Kidney (tissue), 14 donors: ENCODE results near the gene HMG20B. TPM values are rescaled to one million over a fixed set of nuclear protein-coding genes. Genes with fewer than 3 reads are reported as not detected.

Experiments used
- DNase-seq, 5 donors: peaks; one replicate each; pipeline ENCODE4 v3.0.0-alpha.2; 2013 to 2020
- FAIRE-seq: peaks from 2 replicates; lab custom pipeline; 2012; peaks lifted over from hg19 to GRCh38; lab: Jason Lieb, UNC
- H3K27ac ChIP-seq, 2 donors: one replicate each; pipeline ENCODE4 v1.7.0; 2013; ENCODE audit warnings: low read depth in 2 of 2, low read length in 2 of 2, inconsistent platforms in 1 of 2
- H3K27me3 ChIP-seq: one replicate; pipeline ENCODE4 v1.7.1; 2013; ENCODE audit warnings: low read length, inconsistent platforms; ENCODE audit not compliant: control insufficient read depth, insufficient read depth
- H3K36me3 ChIP-seq, 3 donors: one replicate each; pipeline versions ENCODE4 v1.7.0 to v1.7.1; 2013; ENCODE audit warnings: low read length in 3 of 3, control low read depth in 1 of 3, inconsistent platforms in 1 of 3; ENCODE audit not compliant: insufficient read depth in 3 of 3, control insufficient read depth in 2 of 3
- H3K4me1 ChIP-seq, 3 donors: one replicate each; pipeline versions ENCODE4 v1.7.0 to v1.7.1; 2013; ENCODE audit warnings: low read length in 3 of 3, inconsistent platforms in 1 of 3, low read depth in 1 of 3; ENCODE audit not compliant: control insufficient read depth in 2 of 3, insufficient read depth in 2 of 3
- H3K4me3 ChIP-seq, 3 donors: one replicate each; pipeline versions ENCODE4 v1.7.0 to v1.8.1; 2013; ENCODE audit warnings: low read length in 3 of 3, control low read depth in 1 of 3, inconsistent platforms in 1 of 3
- H3K9ac ChIP-seq, 3 donors: one replicate each; pipeline versions ENCODE4 v1.7.0 to v1.7.1; 2013; ENCODE audit warnings: low read length in 3 of 3, control low read depth in 1 of 3, inconsistent platforms in 1 of 3
- H3K9me3 ChIP-seq, 3 donors: one replicate each; pipeline versions ENCODE4 v1.7.0 to v1.7.1; 2013; ENCODE audit warnings: low read length in 3 of 3, control low read depth in 1 of 3, inconsistent platforms in 1 of 3; ENCODE audit not compliant: control insufficient read depth in 2 of 3, insufficient read depth in 1 of 3
- CTCF ChIP-seq: IDR thresholded peaks from 3 replicates; pipeline ENCODE4 v1.5.1; 2012; ENCODE audit warnings: mild to moderate bottlenecking, moderate library complexity, borderline replicate concordance; ENCODE audit not compliant: insufficient read depth; ENCODE audit errors: extremely low read depth
- intact Hi-C: fragments of 100-400 bp; cut with DNase I; formaldehyde crosslinking; loops from one replicate; pipeline ENCODE4 v1.11.1; 2022
- polyA plus RNA-seq: library from polyadenylated mRNA; stranded (reverse); fragments of 350-450 nt; fragmentation: Illumina TruSeq; extraction: RNeasy Lipid Tissue Mini Kit (QIAGEN cat#74804); gene quantifications from one replicate; pipeline ENCODE4 v1.2.3, GENCODE V29; 2014; ENCODE audit warnings: low read depth, low replicate concordance; ENCODE audit not compliant: insufficient read depth
- total RNA-seq: library from RNA; stranded (reverse); fragmentation: NEBNext Ultra II Directional; extraction: Animal tissue kit (Norgen Biotek cat#: 25700); gene quantifications from one replicate; pipeline ENCODE4 v1.2.1, GENCODE V29; 2021
- donor health status: control.
- donor health status: control.
- donor health status: control.
- donor health status: control.
- donor health status: control.
- donor health status: DM: yes; HTN: yes; CAD: no.
- donor health status: Normal renal cell carcinoma (clear cell type).

The HMG20B gene
- total and polyA plus RNA-seq, 2 donors from 2014 or later: 69.7 to 82.6 TPM

- Histone ChIP-seq H3K4me3 (no peak overlapping the region), H3K36me3 (peaks cover 0 to 2% (median 0%) of the 10 kb centered on the region in 3 donors), H3K9ac (no peak overlapping the region), H3K4me1 (peaks cover 0 to 12% (median 0%) of the 10 kb centered on the region in 3 donors), H3K9me3 (no peaks in the 10 kb centered on the region), H3K27me3 (no peaks in the 10 kb centered on the region), H3K27ac (no peak overlapping the region)
- no peak for TF ChIP-seq CTCF
- DNase-seq: no peak
- no peak for FAIRE-seq
- intact Hi-C loops: no loop called here
Observed at GRCh38 chr19:3612330-3612729, 39.6 kb downstream of the HMG20B start.

GRCh38 chr19:3612901-3613741, 40.4 kb downstream of the HMG20B start:
- Histone ChIP-seq H3K27me3 (no peaks in the 10 kb centered on the region), H3K4me3 (no peak overlapping the region), H3K9me3 (no peaks in the 10 kb centered on the region), H3K4me1 (peaks cover 0 to 9% (median 0%) of the 10 kb centered on the region in 3 donors), H3K9ac (no peak overlapping the region), H3K27ac (no peak overlapping the region), H3K36me3 (peaks cover 0 to 2% (median 0%) of the 10 kb centered on the region in 3 donors)
- TF ChIP-seq CTCF: no peak
- DNase-seq (no peak), FAIRE-seq (no peak)
- intact Hi-C loops: no loop called here

- Histone ChIP-seq H3K27ac (no peak overlapping the region), H3K27me3 (no peaks in the 10 kb centered on the region), H3K4me3 (no peak overlapping the region), H3K36me3 (peaks cover 0 to 2% (median 0%) of the 10 kb centered on the region in 3 donors), H3K4me1 (peaks cover 0 to 11% (median 0%) of the 10 kb centered on the region in 3 donors), H3K9ac (no peak overlapping the region), H3K9me3 (no peaks in the 10 kb centered on the region)
- FAIRE-seq (no peak), DNase-seq (peak in 4 of 5 donors; percentile 37 to 69 (median 52))
- TF ChIP-seq CTCF: no peak
- intact Hi-C loops: no loop called here
Observed at GRCh38 chr19:3613818-3614661, 41.3 kb downstream of the HMG20B start.
